SK-N-MC (cell line): ENCODE results near the gene PRG2.

Experiments used
- EZH2 ChIP-seq: fragments of 200-600 bp; sonication (generic); IDR thresholded peaks from one replicate; pipeline ENCODE4 v1.6.1; 2017; ENCODE audit warnings: antibody characterized with exemption
- FOXP2 ChIP-seq: optimal IDR thresholded peaks from 2 replicates; pipeline ENCODE3; 2011; ENCODE audit warnings: mild to moderate bottlenecking, moderate library complexity; ENCODE audit not compliant: insufficient read depth; ENCODE audit errors: extremely low read length, control extremely low read depth
- POLR2AphosphoS5 ChIP-seq: IDR thresholded peaks from 2 replicates; pipeline ENCODE4 v1.6.1; 2012; ENCODE audit warnings: mild to moderate bottlenecking, low read depth, low read length, borderline replicate concordance

DNA sequence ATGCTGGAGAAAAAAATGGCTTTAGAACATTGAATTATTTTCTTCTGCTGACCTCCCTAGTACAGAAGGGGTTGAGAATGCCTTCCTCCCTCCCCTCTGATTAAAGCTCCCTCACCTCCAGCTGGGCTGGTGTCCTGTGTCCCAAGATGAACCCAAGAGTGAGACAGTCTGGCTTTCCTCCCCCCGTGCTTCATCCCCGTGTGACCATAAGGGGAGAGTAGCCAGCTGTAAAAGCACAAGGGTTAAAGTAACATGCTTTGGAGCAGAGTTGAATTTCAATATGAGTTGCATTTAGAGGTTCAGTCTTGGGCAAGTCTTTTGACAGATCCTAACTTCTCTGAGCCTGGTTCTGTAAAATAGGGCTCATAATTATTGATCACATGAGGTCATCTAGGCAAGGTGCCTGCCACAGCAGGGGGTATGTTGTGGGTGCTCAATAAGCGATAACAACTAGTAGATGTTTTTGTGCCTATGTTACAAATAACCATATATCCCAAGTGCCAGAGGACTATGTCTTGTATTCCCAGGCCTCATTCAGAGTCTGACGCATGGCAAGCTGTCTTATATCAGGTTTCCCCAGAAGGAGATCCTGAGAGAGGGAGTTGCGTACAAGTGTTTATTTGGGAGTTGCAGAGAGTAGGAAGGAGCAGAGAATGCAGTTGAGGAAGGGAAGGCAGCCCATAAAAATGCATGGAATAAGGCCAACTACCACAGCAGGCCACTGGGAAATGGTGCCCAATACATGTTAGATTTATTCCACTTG lies 4.1 kb downstream of the PRG2 start:
- TF ChIP-seq POLR2AphosphoS5 (no peak), EZH2 (no peak), FOXP2 (no peak)
